WTC11 (cell line): ENCODE measurements around the gene USH2A. TPM values are rescaled to one million over a fixed set of nuclear protein-coding genes. Genes with fewer than 3 reads are reported as not detected.

Source experiments
- ATAC-seq: fragments of 200-7000 bp; cut with Tn5 transposase; 2 replicates; pipeline ENCODE4 v1.10.0; 2021; ENCODE audit warnings: mild to moderate bottlenecking, moderate library complexity
- CTCF ChIA-PET: fragments of 300-600 bp; sonication (Branson Sonifier 250); formaldehyde crosslinking; loops from one replicate; lab custom pipeline; 2021; ENCODE audit warnings: antibody characterized with exemption; lab: Charles Lee
- POLR2A ChIA-PET: fragments of 350-600 bp; sonication (Branson Sonifier 250); formaldehyde crosslinking; loops from one replicate; lab custom pipeline; 2021; ENCODE audit warnings: antibody characterized with exemption; lab: Charles Lee
- DNase-seq: peaks from one replicate; pipeline ENCODE4 v3.0.0; 2021; ENCODE audit warnings: low spot score
- H3K27ac Mint-ChIP-seq: 2 replicates; pipeline ENCODE4 v1.8.0; 2021; ENCODE audit warnings: mixed read lengths
- H3K27me3 Mint-ChIP-seq: 2 replicates; pipeline ENCODE4 v1.8.0; 2021; ENCODE audit warnings: low read depth, mild to moderate bottlenecking, moderate library complexity, mixed read lengths
- H3K36me3 Mint-ChIP-seq: 2 replicates; pipeline ENCODE4 v1.8.0; 2021; ENCODE audit warnings: mixed read lengths
- H3K4me1 Mint-ChIP-seq: 2 replicates; pipeline ENCODE4 v1.8.0; 2022; ENCODE audit warnings: mixed read lengths
- H3K4me3 Mint-ChIP-seq: 2 replicates; pipeline ENCODE4 v1.8.0; 2021; ENCODE audit warnings: mild to moderate bottlenecking, moderate library complexity, mixed read lengths
- H3K9me3 Mint-ChIP-seq: 2 replicates; pipeline ENCODE4 v1.8.0; 2021; ENCODE audit warnings: mixed read lengths
- ARID4B ChIP-seq: sonication (generic); formaldehyde crosslinking; IDR thresholded peaks from 2 replicates; pipeline ENCODE4 v1.8.0; 2023; ENCODE audit warnings: missing genetic modification reagents, mild to moderate bottlenecking, borderline replicate concordance
- ATF3 ChIP-seq: sonication (generic); formaldehyde crosslinking; conservative IDR thresholded peaks from 2 replicates; pipeline ENCODE4 v1.8.1; 2022; ENCODE audit warnings: mild to moderate bottlenecking, missing genetic modification reagents
- CREM ChIP-seq: sonication (generic); formaldehyde crosslinking; IDR thresholded peaks from 2 replicates; pipeline ENCODE4 v1.8.1; 2022; ENCODE audit warnings: mild to moderate bottlenecking, missing genetic modification reagents, moderate library complexity
- IRF1 ChIP-seq: sonication (generic); formaldehyde crosslinking; IDR thresholded peaks from 2 replicates; pipeline ENCODE4 v1.8.0; 2023; ENCODE audit warnings: missing genetic modification reagents
- NFATC4 ChIP-seq: fragments of 250-450 bp; sonication (Bioruptor Pico); IDR thresholded peaks from 2 replicates; pipeline ENCODE4 v1.9.0; 2021; ENCODE audit warnings: mild to moderate bottlenecking
- NR2C2 ChIP-seq: sonication (generic); formaldehyde crosslinking; IDR thresholded peaks from 2 replicates; pipeline ENCODE4 v1.8.0; 2022; ENCODE audit warnings: mild to moderate bottlenecking, missing genetic modification reagents
- NR3C1 ChIP-seq: sonication (generic); formaldehyde crosslinking; conservative IDR thresholded peaks from 2 replicates; pipeline ENCODE4 v1.8.1; 2023; ENCODE audit warnings: low read depth, mild to moderate bottlenecking, missing genetic modification reagents
- RORB ChIP-seq: fragments of 250-450 bp; sonication (Bioruptor Pico); IDR thresholded peaks from 2 replicates; pipeline ENCODE4 v1.9.0; 2021; ENCODE audit warnings: mild to moderate bottlenecking
- TCF7 ChIP-seq: sonication (generic); formaldehyde crosslinking; IDR thresholded peaks from 2 replicates; pipeline ENCODE4 v1.8.0; 2022; ENCODE audit warnings: mild to moderate bottlenecking, low read depth, missing genetic modification reagents, moderate library complexity
- USF2 ChIP-seq: sonication (generic); formaldehyde crosslinking; IDR thresholded peaks from 2 replicates; pipeline ENCODE4 v1.8.1; 2023; ENCODE audit warnings: mild to moderate bottlenecking, missing genetic modification reagents, moderate library complexity
- ZMAT4 ChIP-seq: fragments of 250-450 bp; sonication (Bioruptor Pico); IDR thresholded peaks from 2 replicates; pipeline ENCODE4 v1.9.0; 2021; ENCODE audit warnings: mild to moderate bottlenecking
- ZNF219 ChIP-seq: sonication (generic); formaldehyde crosslinking; IDR thresholded peaks from 2 replicates; pipeline ENCODE4 v1.8.0; 2023; ENCODE audit warnings: missing genetic modification reagents, mild to moderate bottlenecking, borderline replicate concordance
- ZNF232 ChIP-seq: sonication (generic); formaldehyde crosslinking; IDR thresholded peaks from 2 replicates; pipeline ENCODE4 v1.8.0; 2022; ENCODE audit warnings: mild to moderate bottlenecking, missing genetic modification reagents
- ZNF281 ChIP-seq: sonication (generic); formaldehyde crosslinking; IDR thresholded peaks from 2 replicates; pipeline ENCODE4 v1.8.0; 2023; ENCODE audit warnings: mild to moderate bottlenecking, missing genetic modification reagents
- ZNF532 ChIP-seq: fragments of 250-450 bp; sonication (Bioruptor Pico); IDR thresholded peaks from 2 replicates; pipeline ENCODE4 v1.9.0; 2021; ENCODE audit warnings: mild to moderate bottlenecking, borderline replicate concordance
- ZNF671 ChIP-seq: fragments of 250-450 bp; sonication (Bioruptor Pico); IDR thresholded peaks from 2 replicates; pipeline ENCODE4 v1.8.0; 2021; ENCODE audit warnings: mild to moderate bottlenecking
- total RNA-seq: library from RNA; stranded (reverse); gene quantifications from 3 replicates; pipeline ENCODE4 v1.2.3, GENCODE V29; 2021

The USH2A gene
- total RNA-seq, 1 experiment from 2014 or later: 0.37 TPM

- no peaks in the 10 kb centered on the region for H3K36me3 Mint-ChIP-seq
- POLR2A ChIA-PET: no interaction called here
- H3K27me3 Mint-ChIP-seq: no peaks in the 10 kb centered on the region
- H3K9me3 Mint-ChIP-seq: no peaks in the 10 kb centered on the region
- peak overlapping the region; percentile 47 for H3K4me3 Mint-ChIP-seq
- TF ChIP-seq NR3C1 (CRISPR knock-in tag): no peak
- no peak for TF ChIP-seq NR2C2 (CRISPR knock-in tag)
- no peak for TF ChIP-seq IRF1 (CRISPR knock-in tag)
- no peak for TF ChIP-seq ZNF232 (CRISPR knock-in tag)
- TF ChIP-seq USF2 (CRISPR knock-in tag): no peak
- TF ChIP-seq TCF7 (CRISPR knock-in tag): no peak
- TF ChIP-seq ZMAT4 (CRISPR knock-in tag): no peak
- no peak for TF ChIP-seq RORB (CRISPR knock-in tag)
- no peak for TF ChIP-seq ZNF281 (CRISPR knock-in tag)
- no peak for TF ChIP-seq ATF3 (CRISPR knock-in tag)
- TF ChIP-seq ZNF671 (CRISPR knock-in tag): no peak
- no peak for TF ChIP-seq ARID4B (CRISPR knock-in tag)
- no peak for TF ChIP-seq NFATC4 (CRISPR knock-in tag)
- no peak for TF ChIP-seq ZNF219
- TF ChIP-seq CREM (CRISPR knock-in tag): no peak
- TF ChIP-seq ZNF532 (CRISPR knock-in tag): no peak
- DNase-seq: no peak
- H3K27ac Mint-ChIP-seq: peak overlapping the region; percentile 64; the same call in 1 of the 2 replicates
- H3K4me1 Mint-ChIP-seq: peaks cover 63% of the 10 kb centered on the region
- CTCF ChIA-PET: interaction anchor here (1.1 to 1.6 kb wide), 2 partner anchors 21 to 58 kb away, joined by 4 read pairs; no protein-coding TSS in a partner anchor
- ATAC-seq: peak; percentile 61
These were observed 771.4 kb downstream of the USH2A start for GRCh38 chr1:215651867-215652266.
